ENCODE measurements around the gene STK16. TPM values are rescaled to one million over a fixed set of nuclear protein-coding genes. Genes with fewer than 3 reads are reported as not detected.

Gene STK16
- total and polyA plus RNA-seq, 2 of the 13 experiments (the other 11 are each of a cell fraction or from before 2014, with no cell fraction given): 28.0 to 50.9 TPM

GRCh38 chr2:219228911-219229304 lies 16.4 kb upstream of the STK16 start (continued):
- TF ChIP-seq MYPOP (CRISPR knock-in tag; IDR thresholded peaks at IDR 0.05): no peak
- no peak for TF ChIP-seq E2F2 (CRISPR knock-in tag; IDR thresholded peaks at IDR 0.05; ENCODE audit: borderline replicate concordance)
- TF ChIP-seq MAFG (CRISPR knock-in tag; IDR thresholded peaks at IDR 0.05): no peak
- no peak for TF ChIP-seq PCBP2 (optimal IDR thresholded peaks at IDR 0.05; ENCODE audit: low read depth, low read length, poor library complexity, severe bottlenecking)
- TF ChIP-seq ZNF552 (CRISPR knock-in tag; IDR thresholded peaks at IDR 0.05; ENCODE audit: borderline replicate concordance): 0 out of 2 replicates have a peak, but pooled peaks have one; percentile 20
- 0 out of 2 replicates have a peak, but pooled peaks have one; percentile 48 for TF ChIP-seq ZNF343 (CRISPR knock-in tag; IDR thresholded peaks at IDR 0.05)
- no peak for TF ChIP-seq ZBTB21 (CRISPR knock-in tag; IDR thresholded peaks at IDR 0.05)
- TF ChIP-seq ZNF143 (CRISPR knock-in tag; IDR thresholded peaks at IDR 0.05): no peak
- peak; percentile 6; the same call in 1 of the 2 replicates for TF ChIP-seq ZNF430 (CRISPR knock-in tag; IDR thresholded peaks at IDR 0.05)
- no peak for TF ChIP-seq ZSCAN5A (CRISPR knock-in tag; IDR thresholded peaks at IDR 0.05; ENCODE audit: borderline replicate concordance)
- no peak for TF ChIP-seq FOXP4 (CRISPR knock-in tag; IDR thresholded peaks at IDR 0.05)
- TF ChIP-seq UBTF (CRISPR knock-in tag; IDR thresholded peaks at IDR 0.05): peak; percentile 11; the same call in 1 of the 2 replicates
- peak; percentile 50; the same call in 1 of the 2 replicates for TF ChIP-seq ZNF556 (CRISPR knock-in tag; IDR thresholded peaks at IDR 0.05; ENCODE audit: borderline replicate concordance)
- TF ChIP-seq MAFK (conservative IDR thresholded peaks at IDR 0.05 in 1 of 2, IDR thresholded peaks at IDR 0.05 in 1 of 2; ENCODE audit: low read length in 2 of 2): no peak
- TF ChIP-seq ZFYVE20 (CRISPR knock-in tag; IDR thresholded peaks at IDR 0.05; ENCODE audit: borderline replicate concordance, low read depth): no peak
- TF ChIP-seq SP1 (IDR thresholded peaks at IDR 0.05): no peak
- TF ChIP-seq SP1 (CRISPR knock-in tag; IDR thresholded peaks at IDR 0.05): no peak
- TF ChIP-seq ZBTB8A (CRISPR knock-in tag; IDR thresholded peaks at IDR 0.05; ENCODE audit: borderline replicate concordance, low read depth): no peak
- no peak for TF ChIP-seq TIGD3 (CRISPR knock-in tag; IDR thresholded peaks at IDR 0.05; ENCODE audit: borderline replicate concordance)
- no peak for TF ChIP-seq MED13 (CRISPR knock-in tag; IDR thresholded peaks at IDR 0.05)
- TF ChIP-seq KDM2A (CRISPR knock-in tag; IDR thresholded peaks at IDR 0.05; ENCODE audit: borderline replicate concordance, low read depth): no peak
